ENCODE measurements around the gene CACNA1C.

CACNA1C gene

GRCh38 chr12:2543801-2544200, 491.0 kb downstream of the CACNA1C start:
- no peak for TF ChIP-seq CTCF (conservative IDR thresholded peaks at IDR 0.05; ENCODE audit: low read depth, low read length)
- DNase-seq (ENCODE audit: low read depth): no peak
- H3K4me3 ChIP-seq (ENCODE audit: low read depth, low read length): no peak overlapping the region

- no peak for DNase-seq (ENCODE audit: low read depth)
- TF ChIP-seq CTCF (conservative IDR thresholded peaks at IDR 0.05; ENCODE audit: low read depth, low read length): no peak
- no peak overlapping the region for H3K4me3 ChIP-seq (ENCODE audit: low read depth, low read length)
Observed at GRCh38 chr12:2544230-2544629, 491.4 kb downstream of the CACNA1C start.

- no peak overlapping the region for H3K4me3 ChIP-seq (ENCODE audit: low read depth, low read length)
- no peak for TF ChIP-seq CTCF (conservative IDR thresholded peaks at IDR 0.05; ENCODE audit: low read depth, low read length)
- DNase-seq (ENCODE audit: low read depth): no peak
Observed at GRCh38 chr12:2547273-2548044, 494.7 kb downstream of the CACNA1C start.

- TF ChIP-seq CTCF (conservative IDR thresholded peaks at IDR 0.05; ENCODE audit: low read depth, low read length): no peak
- no peak overlapping the region for H3K4me3 ChIP-seq (ENCODE audit: low read depth, low read length)
- peak; percentile 5 for DNase-seq (ENCODE audit: low read depth)
Observed at GRCh38 chr12:2548081-2548480, 495.3 kb downstream of the CACNA1C start.

GRCh38 chr12:2550561-2551411, 498.0 kb downstream of the CACNA1C start:
- no peak for TF ChIP-seq CTCF (conservative IDR thresholded peaks at IDR 0.05; ENCODE audit: low read depth, low read length)
- DNase-seq (ENCODE audit: low read depth): no peak
- no peak overlapping the region for H3K4me3 ChIP-seq (ENCODE audit: low read depth, low read length)

GRCh38 chr12:2551412-2551900, 498.7 kb downstream of the CACNA1C start:
- no peak for DNase-seq (ENCODE audit: low read depth)
- no peak overlapping the region for H3K4me3 ChIP-seq (ENCODE audit: low read depth, low read length)
- no peak for TF ChIP-seq CTCF (conservative IDR thresholded peaks at IDR 0.05; ENCODE audit: low read depth, low read length)

Measured in choroid plexus epithelial cell (primary cell).